Suppressor macrophage treated with lipopolysaccharide for 4 hours (primary cell): ENCODE results near the gene CRADD.
A peak's percentile ranks its signal among the peaks of the same experiment; 100 is the strongest.
"Not testable (repeated sequence)": the region's sequence is repeated elsewhere in the genome, so short reads cannot be mapped to it uniquely, and the experiment has no call there.

Experiments used
- DNase-seq: peaks from one replicate; pipeline ENCODE4 v3.0.0-alpha.2; 2020

Gene CRADD

GRCh38 chr12:93883436-93884154 is 206.4 kb downstream of the CRADD start:
- DNase-seq: no peak

GRCh38 chr12:93884794-93885460 is 207.8 kb downstream of the CRADD start:
- DNase-seq: no peak

- not testable (repeated sequence) for DNase-seq
Observed at GRCh38 chr12:93885973-93886532, 208.9 kb downstream of the CRADD start.

GRCh38 chr12:93886533-93887511 is 209.6 kb downstream of the CRADD start:
- DNase-seq: no peak

- DNase-seq: no peak
Observed at GRCh38 chr12:93888964-93889363, 211.8 kb downstream of the CRADD start.

- DNase-seq: peak; percentile 62
Observed at GRCh38 chr12:93889516-93890212, 212.5 kb downstream of the CRADD start.

- DNase-seq: no peak
Observed at GRCh38 chr12:93892423-93893268, 215.5 kb downstream of the CRADD start.

GRCh38 chr12:93894391-93895088 is 217.4 kb downstream of the CRADD start:
- peak; percentile 7 for DNase-seq

- no peak for DNase-seq
Observed at GRCh38 chr12:93895089-93895445, 217.9 kb downstream of the CRADD start.

GRCh38 chr12:93896427-93896826 is 219.3 kb downstream of the CRADD start:
- DNase-seq: no peak

GRCh38 chr12:93896952-93897351 is 219.8 kb downstream of the CRADD start:
- no peak for DNase-seq

- no peak for DNase-seq
Observed at GRCh38 chr12:93901739-93902138, 224.6 kb downstream of the CRADD start.

- no peak for DNase-seq
Observed at GRCh38 chr12:93902192-93902591, 225.0 kb downstream of the CRADD start.

- DNase-seq: no peak
Observed at GRCh38 chr12:93902736-93903562, 225.8 kb downstream of the CRADD start.

- DNase-seq: no peak
Observed at GRCh38 chr12:93904124-93904523, 226.9 kb downstream of the CRADD start.

- DNase-seq: no peak
Observed at GRCh38 chr12:93908264-93908663, 231.1 kb downstream of the CRADD start.

GRCh38 chr12:93908846-93909567 is 231.8 kb downstream of the CRADD start:
- no peak for DNase-seq

- no peak for DNase-seq
Observed at GRCh38 chr12:93911396-93911795, 234.2 kb downstream of the CRADD start.

GRCh38 chr12:93912086-93912733 is 235.0 kb downstream of the CRADD start:
- no peak for DNase-seq
